ENCODE measurements around the gene SMIM14. TPM values are rescaled to one million over a fixed set of nuclear protein-coding genes. Genes with fewer than 3 reads are reported as not detected.

The SMIM14 gene
- polyA plus RNA-seq, 3 donors, result 13.6 to 152 (median 140) TPM

- H3K4me3 Mint-ChIP-seq, result no peak overlapping the region
- no peak for DNase-seq
- WGBS (ENCODE audit: insufficient coverage), result no CpG with 5 or more reads among the region's 5 CpGs
- H3K27me3 Mint-ChIP-seq (ENCODE audit: low read depth in 3 of 3), result no peaks in the 10 kb centered on the region
- Histone ChIP-seq H3K36me3 (replicated peaks in 1 of 2; ENCODE audit: control insufficient read depth in 1 of 2, insufficient read depth in 2 of 2, low read length in 2 of 2) (peaks cover 2 to 27% of the 10 kb centered on the region in 2 donors), H3K4me2 (replicated peaks; ENCODE audit: extremely low read depth, low read length, poor library complexity, severe bottlenecking) (no peak overlapping the region), H3K79me2 (ENCODE audit: insufficient read depth, low read length) (peaks cover 18% of the 10 kb centered on the region), H3K27ac (ENCODE audit: low read depth in 1 of 2, low read length in 2 of 2) (no peak overlapping the region), H3K27me3 (ENCODE audit: control insufficient read depth in 2 of 2, insufficient read depth in 2 of 2, low read length in 2 of 2) (no peaks in the 10 kb centered on the region), H3K9ac (ENCODE audit: insufficient read depth, low read length, poor library complexity, severe bottlenecking) (no peak overlapping the region), H2AFZ (ENCODE audit: insufficient read depth, low read depth, low read length, poor library complexity, severe bottlenecking) (no peak overlapping the region), H3K4me1 (ENCODE audit: control insufficient read depth in 1 of 2, insufficient read depth in 2 of 2, low read length in 2 of 2) (peaks cover 4% of the 10 kb centered on the region in 2 donors), H3K4me3 (replicated peaks in 1 of 3; ENCODE audit: low read depth in 2 of 3, low read length in 3 of 3) (no peak overlapping the region), H4K20me1 (ENCODE audit: insufficient read depth, low read length) (no peaks in the 10 kb centered on the region), H3K9me3 (replicated peaks in 1 of 2; ENCODE audit: control insufficient read depth in 1 of 2, insufficient read depth in 1 of 2, low read length in 2 of 2) (no peaks in the 10 kb centered on the region)
- H3K27ac Mint-ChIP-seq, result no peak overlapping the region
- H3K36me3 Mint-ChIP-seq, result peaks cover 9 to 20% of the 10 kb centered on the region in 2 donors
- TF ChIP-seq CTCF (IDR thresholded peaks at IDR 0.05), result no peak
- peaks cover 7% of the 10 kb centered on the region for H3K4me1 Mint-ChIP-seq
- intact Hi-C loops (cut with micrococcal nuclease), result loop anchor here in 1 of 2 donors (10.0 kb wide), 1 partner anchor 57 kb away; no protein-coding TSS in a partner anchor
- H3K9me3 Mint-ChIP-seq, result no peaks in the 10 kb centered on the region
Measured at GRCh38 chr4:39521253-39521919, 117.3 kb downstream of the SMIM14 start.

GRCh38 chr4:39518484-39518883 is 120.2 kb downstream of the SMIM14 start:
- Histone ChIP-seq H3K79me2 (ENCODE audit: insufficient read depth, low read length) (no peaks in the 10 kb centered on the region), H3K36me3 (replicated peaks in 1 of 2; ENCODE audit: control insufficient read depth in 1 of 2, insufficient read depth in 2 of 2, low read length in 2 of 2) (peaks cover 5 to 35% of the 10 kb centered on the region in 2 donors), H4K20me1 (ENCODE audit: insufficient read depth, low read length) (no peaks in the 10 kb centered on the region), H3K4me2 (replicated peaks; ENCODE audit: extremely low read depth, low read length, poor library complexity, severe bottlenecking) (no peak overlapping the region), H3K9me3 (replicated peaks in 1 of 2; ENCODE audit: control insufficient read depth in 1 of 2, insufficient read depth in 1 of 2, low read length in 2 of 2) (no peaks in the 10 kb centered on the region), H3K27me3 (ENCODE audit: control insufficient read depth in 2 of 2, insufficient read depth in 2 of 2, low read length in 2 of 2) (no peaks in the 10 kb centered on the region), H2AFZ (ENCODE audit: insufficient read depth, low read depth, low read length, poor library complexity, severe bottlenecking) (no peak overlapping the region), H3K27ac (ENCODE audit: low read depth in 1 of 2, low read length in 2 of 2) (no peak overlapping the region), H3K4me3 (replicated peaks in 1 of 3; ENCODE audit: low read depth in 2 of 3, low read length in 3 of 3) (no peak overlapping the region), H3K4me1 (ENCODE audit: control insufficient read depth in 1 of 2, insufficient read depth in 2 of 2, low read length in 2 of 2) (no peaks in the 10 kb centered on the region), H3K9ac (ENCODE audit: insufficient read depth, low read length, poor library complexity, severe bottlenecking) (no peak overlapping the region)
- no peak for DNase-seq
- H3K36me3 Mint-ChIP-seq, result peaks cover 16 to 29% of the 10 kb centered on the region in 2 donors
- TF ChIP-seq CTCF (IDR thresholded peaks at IDR 0.05), result no peak
- H3K4me1 Mint-ChIP-seq, result no peaks in the 10 kb centered on the region
- WGBS (ENCODE audit: insufficient coverage), result 90% methylated on average over 5 of the region's 6 CpGs
- no peaks in the 10 kb centered on the region for H3K9me3 Mint-ChIP-seq
- intact Hi-C loops (cut with micrococcal nuclease), result no loop called here
- H3K4me3 Mint-ChIP-seq, result no peak overlapping the region
- H3K27me3 Mint-ChIP-seq (ENCODE audit: low read depth in 3 of 3), result no peaks in the 10 kb centered on the region
- H3K27ac Mint-ChIP-seq, result no peak overlapping the region
